ENCODE results near the gene ABHD4.

The ABHD4 gene

GRCh38 chr14:22650960-22651521 is 52.9 kb downstream of the ABHD4 start:
- Histone ChIP-seq H3K27ac (ENCODE audit: low read depth, low read length) (no peak overlapping the region), H3K9ac (ENCODE audit: low read depth, low read length) (no peak overlapping the region), H3K36me3 (ENCODE audit: control insufficient read depth, insufficient read depth, low read length) (no peaks in the 10 kb centered on the region), H3K4me3 (ENCODE audit: low read depth, low read length) (no peak overlapping the region), H3K4me1 (ENCODE audit: control insufficient read depth, insufficient read depth, low read length) (peaks cover 6% of the 10 kb centered on the region; the same call in 1 of the 2 replicates), H3K27me3 (ENCODE audit: control insufficient read depth, insufficient read depth, low read length) (no peaks in the 10 kb centered on the region), H3K9me3 (ENCODE audit: control insufficient read depth, insufficient read depth, low read length) (no peaks in the 10 kb centered on the region)

- no peak overlapping the region for H3K9ac ChIP-seq (ENCODE audit: low read depth, low read length)
- H3K36me3 ChIP-seq (ENCODE audit: control insufficient read depth, insufficient read depth, low read length): no peaks in the 10 kb centered on the region
- no peak overlapping the region for H3K4me3 ChIP-seq (ENCODE audit: low read depth, low read length)
- no peak overlapping the region for H3K27ac ChIP-seq (ENCODE audit: low read depth, low read length)
- peaks cover 6% of the 10 kb centered on the region; the same call in 1 of the 2 replicates for H3K4me1 ChIP-seq (ENCODE audit: control insufficient read depth, insufficient read depth, low read length)
- H3K27me3 ChIP-seq (ENCODE audit: control insufficient read depth, insufficient read depth, low read length): no peaks in the 10 kb centered on the region
- H3K9me3 ChIP-seq (ENCODE audit: control insufficient read depth, insufficient read depth, low read length): no peaks in the 10 kb centered on the region
Observed at GRCh38 chr14:22651586-22651985, 53.5 kb downstream of the ABHD4 start.

GRCh38 chr14:22653012-22653621 is 55.0 kb downstream of the ABHD4 start:
- Histone ChIP-seq H3K27ac (ENCODE audit: low read depth, low read length) (no peak overlapping the region), H3K9ac (ENCODE audit: low read depth, low read length) (no peak overlapping the region), H3K9me3 (ENCODE audit: control insufficient read depth, insufficient read depth, low read length) (no peaks in the 10 kb centered on the region), H3K4me3 (ENCODE audit: low read depth, low read length) (no peak overlapping the region), H3K27me3 (ENCODE audit: control insufficient read depth, insufficient read depth, low read length) (no peaks in the 10 kb centered on the region), H3K4me1 (ENCODE audit: control insufficient read depth, insufficient read depth, low read length) (peaks cover 6% of the 10 kb centered on the region; the same call in 1 of the 2 replicates), H3K36me3 (ENCODE audit: control insufficient read depth, insufficient read depth, low read length) (no peaks in the 10 kb centered on the region)

DNA sequence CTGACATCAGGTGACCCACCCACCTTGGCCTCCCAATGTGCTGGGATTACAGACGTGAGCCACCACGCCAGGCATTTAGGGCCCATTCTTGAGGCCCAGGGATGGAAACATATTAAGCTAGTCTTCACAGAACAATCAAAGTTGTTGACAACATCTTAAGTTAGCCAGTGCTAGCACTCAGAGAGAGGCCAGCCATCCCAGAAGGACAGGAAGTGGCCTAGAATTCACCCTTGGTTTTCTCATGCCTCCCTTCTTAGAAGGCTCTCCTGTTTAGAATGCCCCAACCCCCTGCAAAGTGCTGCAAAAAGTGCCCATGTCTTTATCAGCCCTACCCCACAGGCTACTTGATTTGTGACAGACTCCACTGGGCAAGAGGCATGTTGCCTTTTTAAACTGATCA is 58.1 kb downstream of the ABHD4 start:
- no peak overlapping the region for H3K27ac ChIP-seq (ENCODE audit: low read depth, low read length)
- no peaks in the 10 kb centered on the region for H3K27me3 ChIP-seq (ENCODE audit: control insufficient read depth, insufficient read depth, low read length)
- no peak overlapping the region for H3K9ac ChIP-seq (ENCODE audit: low read depth, low read length)
- no peak overlapping the region for H3K4me3 ChIP-seq (ENCODE audit: low read depth, low read length)
- H3K9me3 ChIP-seq (ENCODE audit: control insufficient read depth, insufficient read depth, low read length): no peaks in the 10 kb centered on the region
- H3K36me3 ChIP-seq (ENCODE audit: control insufficient read depth, insufficient read depth, low read length): no peaks in the 10 kb centered on the region
- peaks cover 6% of the 10 kb centered on the region; the same call in 1 of the 2 replicates for H3K4me1 ChIP-seq (ENCODE audit: control insufficient read depth, insufficient read depth, low read length)

DNA sequence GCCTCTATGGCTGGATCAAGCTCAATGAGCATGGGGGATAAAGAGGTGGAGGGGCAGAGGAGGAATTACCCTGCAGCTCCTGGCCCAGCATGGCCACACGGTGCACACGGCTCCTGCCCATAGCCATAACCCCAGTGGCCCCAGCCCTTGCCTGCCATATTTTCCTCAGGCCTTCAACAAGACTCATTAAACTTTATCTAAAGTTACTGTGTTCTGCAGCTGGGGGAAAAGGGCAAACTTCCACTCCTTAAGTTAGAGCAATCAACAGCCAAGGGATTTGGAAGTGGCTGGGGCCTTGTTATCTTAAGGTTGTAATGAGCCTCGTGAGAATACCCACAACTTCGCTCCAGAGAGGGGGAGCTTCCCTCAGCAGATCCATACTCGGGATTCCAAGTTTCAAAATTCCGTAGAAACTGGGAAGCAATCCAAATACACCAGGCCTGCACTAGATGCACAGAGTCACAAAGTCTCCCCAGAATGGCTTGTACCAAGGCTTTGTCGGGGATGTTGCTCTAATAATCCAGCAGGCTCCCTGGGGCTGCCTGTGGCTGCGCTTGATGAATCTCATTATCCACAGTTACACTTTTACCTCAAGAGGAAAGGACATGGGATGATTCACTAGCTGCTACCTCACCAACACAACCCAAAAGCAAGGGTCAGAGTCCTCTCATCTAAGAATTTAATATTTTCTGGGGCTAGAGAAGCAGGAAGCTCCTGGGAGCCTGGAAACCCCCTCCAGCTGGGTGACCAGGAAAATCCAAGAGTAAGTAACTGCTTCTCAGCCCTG is 59.0 kb downstream of the ABHD4 start:
- Histone ChIP-seq H3K4me3 (ENCODE audit: low read depth, low read length) (no peak overlapping the region), H3K27me3 (ENCODE audit: control insufficient read depth, insufficient read depth, low read length) (no peaks in the 10 kb centered on the region), H3K36me3 (ENCODE audit: control insufficient read depth, insufficient read depth, low read length) (no peaks in the 10 kb centered on the region), H3K9ac (ENCODE audit: low read depth, low read length) (no peak overlapping the region), H3K27ac (ENCODE audit: low read depth, low read length) (no peak overlapping the region), H3K4me1 (ENCODE audit: control insufficient read depth, insufficient read depth, low read length) (peaks cover 3% of the 10 kb centered on the region; the same call in 1 of the 2 replicates), H3K9me3 (ENCODE audit: control insufficient read depth, insufficient read depth, low read length) (no peaks in the 10 kb centered on the region)

DNA sequence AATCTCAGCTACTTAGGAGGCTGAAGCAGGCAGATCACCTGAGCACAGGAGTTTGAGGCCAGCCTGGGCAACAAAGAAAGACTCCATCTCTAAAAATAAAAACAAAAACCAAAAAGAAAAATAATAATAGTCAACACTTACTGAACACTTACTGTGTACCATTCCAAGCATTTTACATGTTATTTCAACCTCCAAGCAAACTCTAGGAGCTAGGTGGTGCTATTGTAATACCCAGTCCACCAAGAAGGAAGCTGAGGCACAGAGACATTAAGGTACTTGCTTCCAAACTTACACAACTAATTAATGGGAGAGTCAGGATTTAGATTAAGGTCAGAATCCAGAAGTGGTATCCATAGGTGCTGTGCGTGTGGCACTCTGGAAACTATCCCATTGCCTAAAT is 59.8 kb downstream of the ABHD4 start:
- Histone ChIP-seq H3K9me3 (ENCODE audit: control insufficient read depth, insufficient read depth, low read length) (no peaks in the 10 kb centered on the region), H3K27me3 (ENCODE audit: control insufficient read depth, insufficient read depth, low read length) (no peaks in the 10 kb centered on the region), H3K4me1 (ENCODE audit: control insufficient read depth, insufficient read depth, low read length) (peaks cover 3% of the 10 kb centered on the region; the same call in 1 of the 2 replicates), H3K36me3 (ENCODE audit: control insufficient read depth, insufficient read depth, low read length) (no peaks in the 10 kb centered on the region), H3K9ac (ENCODE audit: low read depth, low read length) (no peak overlapping the region), H3K27ac (ENCODE audit: low read depth, low read length) (no peak overlapping the region), H3K4me3 (ENCODE audit: low read depth, low read length) (no peak overlapping the region)

DNA sequence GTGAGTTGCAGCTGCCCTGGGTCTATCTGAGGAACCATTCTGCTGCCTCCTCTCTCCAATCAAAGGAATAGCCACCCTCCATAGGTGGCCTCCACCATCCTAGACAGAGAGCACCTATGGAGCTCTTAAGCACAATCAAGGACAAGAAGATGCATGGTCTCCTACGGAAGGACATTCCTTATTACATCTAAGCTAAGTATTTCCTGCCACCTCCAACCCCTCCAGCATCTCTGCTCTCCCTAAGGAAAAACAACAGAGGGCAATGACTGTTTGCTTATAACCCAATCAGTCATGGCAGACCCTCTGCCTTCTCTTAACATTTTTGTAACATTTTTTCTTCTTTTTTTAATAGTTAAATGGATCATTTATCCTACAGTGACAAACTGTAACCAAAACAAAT is 60.8 kb downstream of the ABHD4 start:
- Histone ChIP-seq H3K9me3 (ENCODE audit: control insufficient read depth, insufficient read depth, low read length) (no peaks in the 10 kb centered on the region), H3K9ac (ENCODE audit: low read depth, low read length) (no peak overlapping the region), H3K4me3 (ENCODE audit: low read depth, low read length) (no peak overlapping the region)

DNA sequence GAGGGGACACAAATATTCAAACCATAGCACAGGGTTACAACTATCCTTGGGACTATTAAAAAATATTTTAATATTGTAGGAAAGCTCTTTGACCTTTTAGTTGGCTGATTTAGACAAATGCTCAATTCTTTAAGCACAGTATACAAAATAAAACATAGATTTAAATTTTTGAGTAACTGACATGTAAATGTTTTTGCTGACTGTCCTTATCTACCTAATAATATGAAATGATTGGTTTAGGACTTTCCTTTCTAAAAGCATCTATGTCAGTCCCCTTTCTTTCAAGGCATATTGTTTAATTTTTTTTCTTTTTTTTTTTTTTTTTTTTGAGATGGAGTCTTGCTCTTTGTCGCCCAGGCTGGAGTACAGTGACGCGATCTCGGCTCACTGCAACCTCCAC is 62.6 kb downstream of the ABHD4 start:
- Histone ChIP-seq H3K9ac (ENCODE audit: low read depth, low read length) (no peak overlapping the region), H3K27ac (ENCODE audit: low read depth, low read length) (no peak overlapping the region), H3K27me3 (ENCODE audit: control insufficient read depth, insufficient read depth, low read length) (no peaks in the 10 kb centered on the region), H3K9me3 (ENCODE audit: control insufficient read depth, insufficient read depth, low read length) (no peaks in the 10 kb centered on the region), H3K4me1 (ENCODE audit: control insufficient read depth, insufficient read depth, low read length) (0 out of 2 replicates have a peak, but pooled peaks cover 3% of the 10 kb centered on the region), H3K4me3 (ENCODE audit: low read depth, low read length) (no peak overlapping the region), H3K36me3 (ENCODE audit: control insufficient read depth, insufficient read depth, low read length) (no peaks in the 10 kb centered on the region)

More for the DNA sequence above, 60.8 kb downstream of the ABHD4 start:
- Histone ChIP-seq H3K27me3 (ENCODE audit: control insufficient read depth, insufficient read depth, low read length) (no peaks in the 10 kb centered on the region), H3K27ac (ENCODE audit: low read depth, low read length) (no peak overlapping the region), H3K36me3 (ENCODE audit: control insufficient read depth, insufficient read depth, low read length) (no peaks in the 10 kb centered on the region), H3K4me1 (ENCODE audit: control insufficient read depth, insufficient read depth, low read length) (0 out of 2 replicates have a peak, but pooled peaks cover 3% of the 10 kb centered on the region)

All from HUES48 (cell line).